H4 (cell line): ENCODE results near the gene PDZD8. TPM values are rescaled to one million over a fixed set of nuclear protein-coding genes. Genes with fewer than 3 reads are reported as not detected.

ENCODE experiments used
- DNase-seq: peaks from one replicate; pipeline ENCODE4 v3.0.0-alpha.2; 2015; ENCODE audit warnings: low spot score
- total RNA-seq: library from RNA; depleted of rRNA; stranded (reverse); fragments of >200 nt; shearing (Covaris generic); gene quantifications from 2 replicates; pipeline ENCODE4 v1.2.3, GENCODE V29; 2014; rRNA removed

The PDZD8 gene, protein sequence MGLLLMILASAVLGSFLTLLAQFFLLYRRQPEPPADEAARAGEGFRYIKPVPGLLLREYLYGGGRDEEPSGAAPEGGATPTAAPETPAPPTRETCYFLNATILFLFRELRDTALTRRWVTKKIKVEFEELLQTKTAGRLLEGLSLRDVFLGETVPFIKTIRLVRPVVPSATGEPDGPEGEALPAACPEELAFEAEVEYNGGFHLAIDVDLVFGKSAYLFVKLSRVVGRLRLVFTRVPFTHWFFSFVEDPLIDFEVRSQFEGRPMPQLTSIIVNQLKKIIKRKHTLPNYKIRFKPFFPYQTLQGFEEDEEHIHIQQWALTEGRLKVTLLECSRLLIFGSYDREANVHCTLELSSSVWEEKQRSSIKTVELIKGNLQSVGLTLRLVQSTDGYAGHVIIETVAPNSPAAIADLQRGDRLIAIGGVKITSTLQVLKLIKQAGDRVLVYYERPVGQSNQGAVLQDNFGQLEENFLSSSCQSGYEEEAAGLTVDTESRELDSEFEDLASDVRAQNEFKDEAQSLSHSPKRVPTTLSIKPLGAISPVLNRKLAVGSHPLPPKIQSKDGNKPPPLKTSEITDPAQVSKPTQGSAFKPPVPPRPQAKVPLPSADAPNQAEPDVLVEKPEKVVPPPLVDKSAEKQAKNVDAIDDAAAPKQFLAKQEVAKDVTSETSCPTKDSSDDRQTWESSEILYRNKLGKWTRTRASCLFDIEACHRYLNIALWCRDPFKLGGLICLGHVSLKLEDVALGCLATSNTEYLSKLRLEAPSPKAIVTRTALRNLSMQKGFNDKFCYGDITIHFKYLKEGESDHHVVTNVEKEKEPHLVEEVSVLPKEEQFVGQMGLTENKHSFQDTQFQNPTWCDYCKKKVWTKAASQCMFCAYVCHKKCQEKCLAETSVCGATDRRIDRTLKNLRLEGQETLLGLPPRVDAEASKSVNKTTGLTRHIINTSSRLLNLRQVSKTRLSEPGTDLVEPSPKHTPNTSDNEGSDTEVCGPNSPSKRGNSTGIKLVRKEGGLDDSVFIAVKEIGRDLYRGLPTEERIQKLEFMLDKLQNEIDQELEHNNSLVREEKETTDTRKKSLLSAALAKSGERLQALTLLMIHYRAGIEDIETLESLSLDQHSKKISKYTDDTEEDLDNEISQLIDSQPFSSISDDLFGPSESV
- total RNA-seq: 9.5 and 11.0 TPM in 2 replicates

- peak; percentile 90 for DNase-seq
Measured at GRCh38 chr10:117375360-117376178, at the start of gene PDZD8. Gene PDZD8, minus strand, starts transcription at chr10:117375440. Its CDS starts 213 bp downstream, at chr10:117375227.

- DNase-seq: no peak
Measured at GRCh38 chr10:117424171-117424570, 48.9 kb upstream of the PDZD8 start.

- DNase-seq: no peak
Measured at GRCh38 chr10:117421985-117422384, 46.7 kb upstream of the PDZD8 start.

GRCh38 chr10:117420768-117421167 lies 45.5 kb upstream of the PDZD8 start:
- DNase-seq: no peak

GRCh38 chr10:117419921-117420320 lies 44.7 kb upstream of the PDZD8 start:
- DNase-seq: no peak

GRCh38 chr10:117419159-117419558 lies 43.9 kb upstream of the PDZD8 start:
- no peak for DNase-seq

GRCh38 chr10:117418121-117418520 lies 42.9 kb upstream of the PDZD8 start:
- DNase-seq: no peak

DNA sequence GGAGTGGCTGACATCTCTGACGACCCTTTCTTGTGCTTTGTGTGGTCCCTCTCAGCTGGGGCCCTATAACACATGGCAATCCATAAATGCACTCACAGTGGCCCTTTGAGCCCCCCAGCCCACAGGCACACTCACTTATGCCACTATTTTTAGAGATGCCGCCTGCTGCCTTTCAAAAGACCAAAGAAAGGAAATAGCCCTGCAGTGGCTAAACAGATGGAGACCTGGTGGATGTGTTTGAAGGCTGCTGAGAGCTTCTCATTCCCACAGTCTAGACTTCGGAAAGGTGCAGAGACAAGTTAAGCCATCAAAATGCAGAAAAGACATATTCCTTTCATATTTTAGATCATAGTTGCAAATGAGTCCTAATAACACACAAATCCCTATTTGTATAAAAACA lies 42.0 kb upstream of the PDZD8 start:
- no peak for DNase-seq

DNA sequence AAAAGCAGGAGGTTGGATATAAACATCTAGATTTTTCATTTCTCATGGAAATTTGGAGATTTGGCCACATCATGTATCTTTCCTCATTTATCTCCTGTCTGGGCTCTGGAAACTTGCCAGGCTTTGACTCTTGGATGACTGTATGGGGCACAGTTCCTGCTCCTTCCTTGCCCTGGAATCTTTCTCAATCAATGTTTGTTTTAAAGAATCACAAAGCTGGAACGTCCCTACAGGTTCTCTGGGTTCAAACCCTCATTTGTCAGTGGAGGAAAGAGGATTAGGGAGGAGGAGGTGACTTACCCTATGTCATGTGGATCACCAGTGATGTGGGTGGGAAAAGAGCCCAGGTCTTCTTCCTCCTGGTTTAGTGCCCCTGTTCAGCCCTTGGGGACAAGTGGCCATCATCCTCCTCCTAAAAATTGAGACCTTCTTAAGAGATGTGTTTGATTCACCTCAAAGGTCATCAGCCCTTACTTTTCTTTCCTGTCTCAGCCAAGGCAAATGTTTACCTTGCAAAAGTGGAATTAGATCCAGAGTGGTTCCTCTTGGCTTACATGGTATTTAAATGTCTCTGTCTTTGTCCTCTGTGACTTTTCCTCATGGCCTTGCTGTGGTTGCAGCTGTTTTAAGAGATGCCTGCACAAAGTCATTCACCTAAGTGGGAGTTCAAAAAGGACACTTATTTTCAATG lies 38.8 kb upstream of the PDZD8 start:
- DNase-seq: no peak

GRCh38 chr10:117412469-117413010 lies 37.3 kb upstream of the PDZD8 start:
- DNase-seq: no peak

DNA sequence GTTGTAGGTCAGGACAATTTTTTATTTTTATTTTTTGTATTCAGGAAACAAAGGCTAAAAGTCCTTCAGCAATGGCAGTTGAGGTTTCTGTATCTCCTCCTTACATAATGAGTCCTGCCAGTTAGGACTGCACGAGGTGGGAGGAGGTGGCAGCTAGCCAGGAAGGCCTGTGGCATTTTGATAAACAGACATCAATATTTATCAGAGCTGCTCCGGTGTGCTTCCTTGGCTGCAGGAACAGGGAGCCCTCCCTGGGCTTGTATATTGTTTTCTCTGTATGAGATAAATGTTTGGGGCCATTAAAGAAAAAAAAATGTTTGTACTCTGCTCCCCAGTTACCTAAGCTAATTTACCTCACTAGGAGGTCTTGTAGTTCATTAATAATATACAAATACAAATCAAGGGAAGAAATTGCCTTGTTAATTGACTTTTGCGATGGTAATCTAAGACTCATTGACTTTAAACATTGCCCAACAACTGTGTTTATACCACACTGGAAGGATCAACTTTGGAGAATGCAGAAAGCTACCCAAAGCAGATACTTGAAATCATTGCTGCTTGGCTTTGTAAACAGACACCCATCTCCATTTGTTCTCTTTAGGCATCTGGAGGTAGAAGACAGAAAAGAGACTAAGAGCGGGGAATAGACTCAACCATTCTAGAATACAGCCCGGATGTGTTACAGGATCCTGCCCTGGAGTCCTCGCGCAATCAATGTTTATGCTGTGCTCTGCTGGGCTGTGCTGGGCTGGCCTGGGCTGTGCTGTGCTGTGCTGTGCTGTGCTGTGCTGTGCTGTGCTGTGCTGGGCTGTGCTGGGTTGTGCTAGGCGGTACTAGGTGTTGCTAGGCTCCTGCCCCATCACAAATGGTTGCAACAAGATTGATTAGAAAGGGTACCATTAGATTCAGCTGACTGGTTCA lies 36.5 kb upstream of the PDZD8 start:
- peak; percentile 34 for DNase-seq

DNA sequence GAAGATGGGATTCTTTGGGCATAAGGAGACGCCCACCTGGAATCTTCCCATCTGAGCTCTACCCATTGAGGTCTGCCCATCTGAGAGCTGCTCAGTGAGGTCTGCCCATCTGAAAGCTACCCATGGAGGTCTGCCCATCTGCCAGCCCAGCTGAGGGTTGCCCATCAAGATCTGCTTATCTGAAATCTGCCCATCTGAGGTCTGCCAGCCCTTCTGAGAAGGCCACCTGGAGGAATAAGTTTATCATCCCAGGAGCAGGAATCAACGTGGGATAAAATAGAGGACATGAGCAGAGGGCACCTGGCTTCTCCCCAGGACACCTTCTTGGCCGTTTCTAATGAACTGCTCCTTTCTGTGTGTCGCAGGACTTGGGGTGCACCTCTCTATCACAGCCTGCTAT lies 35.3 kb upstream of the PDZD8 start:
- DNase-seq: no peak

DNA sequence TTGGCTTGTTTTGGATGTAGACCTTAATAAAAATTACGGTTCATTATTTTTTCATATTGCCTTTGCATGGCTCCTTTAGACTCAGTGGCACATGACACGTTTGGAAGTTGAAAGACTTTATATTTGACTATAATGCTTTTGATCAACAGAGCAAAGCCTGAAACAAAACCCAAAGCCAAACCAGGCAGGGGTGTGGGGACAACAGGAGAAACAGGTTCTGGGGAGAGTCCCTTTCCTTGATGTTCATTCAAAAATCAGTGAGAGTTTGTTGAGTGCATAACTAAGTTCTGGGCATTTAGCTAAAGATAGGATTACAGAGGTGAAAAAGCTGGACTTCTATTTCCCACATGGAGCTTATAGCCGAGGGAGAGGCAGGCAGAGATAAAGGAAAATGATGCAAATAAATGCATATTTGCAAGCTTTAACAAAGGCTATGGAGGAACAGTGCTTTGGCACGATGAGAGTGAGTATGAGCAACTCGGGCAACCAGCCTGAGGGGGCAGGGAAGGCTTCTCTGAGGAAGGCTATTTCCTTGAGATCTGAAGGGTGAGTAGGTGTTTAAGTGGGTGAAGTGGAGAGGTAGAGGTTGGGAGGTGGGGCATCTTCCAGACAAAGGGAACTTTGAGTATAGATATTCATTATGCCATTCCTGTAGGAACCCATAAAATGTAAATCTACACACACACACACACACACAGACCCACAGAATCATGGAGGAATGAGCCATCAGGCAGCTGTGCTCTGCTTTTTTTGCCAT lies 34.5 kb upstream of the PDZD8 start:
- no peak for DNase-seq

DNA sequence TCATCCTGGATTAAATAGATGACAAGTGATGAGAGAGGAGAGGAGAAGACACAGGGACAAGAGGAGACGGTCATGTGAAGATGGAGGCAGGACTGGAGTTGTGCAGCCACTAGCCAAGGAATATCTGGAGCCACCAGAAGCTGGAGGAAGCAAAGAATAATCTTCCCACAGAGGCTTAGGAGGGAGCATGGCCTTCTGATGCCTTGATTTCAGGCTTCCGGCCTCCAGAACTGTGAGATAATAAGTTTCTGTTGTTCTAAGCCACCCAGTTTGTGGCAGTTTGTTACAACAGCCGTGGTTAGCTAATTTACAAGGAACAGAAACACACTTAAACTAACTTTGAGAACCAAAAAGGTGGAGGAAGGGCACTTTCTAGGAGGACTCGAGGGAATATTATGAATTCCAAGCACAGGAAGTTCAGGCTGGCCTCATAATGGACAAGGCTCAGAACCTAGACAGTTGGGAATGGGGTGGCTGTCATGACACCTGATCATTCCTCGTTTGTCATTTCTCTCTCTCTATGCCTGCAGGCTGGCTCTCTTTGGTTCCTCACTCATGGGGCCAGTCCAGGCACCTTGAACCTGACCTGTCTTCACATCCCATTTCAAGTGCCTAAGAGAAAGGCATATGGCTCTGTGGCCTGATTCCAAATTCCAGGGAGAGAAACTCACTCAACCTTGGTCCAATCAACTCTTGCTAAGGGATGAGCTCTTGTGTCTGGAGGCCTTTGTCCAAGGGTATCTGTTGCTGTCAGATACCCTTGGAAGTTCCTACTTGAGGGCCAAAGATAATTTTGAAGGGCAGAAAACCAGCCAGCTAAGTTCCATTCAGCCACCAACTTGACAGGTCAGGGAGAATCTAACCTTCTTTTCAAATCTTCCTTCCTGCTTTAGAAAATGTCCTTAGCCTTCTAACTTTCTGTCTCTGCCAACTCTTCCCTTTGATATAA lies 33.5 kb upstream of the PDZD8 start:
- DNase-seq: no peak

- no peak for DNase-seq
Measured at GRCh38 chr10:117405730-117406129, 30.5 kb upstream of the PDZD8 start.

DNA sequence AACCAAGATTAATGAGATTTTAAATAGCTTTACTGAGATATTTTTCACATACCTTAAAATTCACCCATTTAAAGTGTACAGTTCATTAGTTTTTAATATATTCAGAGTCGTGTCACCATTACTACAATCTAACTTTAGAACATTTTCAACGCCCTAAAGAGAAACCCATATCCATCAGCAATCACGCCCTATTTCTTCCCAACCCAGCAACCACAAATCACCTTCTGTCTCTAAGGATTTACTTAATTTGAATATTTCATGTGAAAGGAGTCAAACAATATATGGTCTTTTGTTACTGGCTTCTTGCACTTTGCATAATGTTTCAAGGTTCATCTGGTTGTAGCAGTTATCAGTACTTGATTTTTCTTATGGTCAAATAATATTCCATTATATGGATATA lies 25.1 kb upstream of the PDZD8 start:
- DNase-seq: no peak
